Activated T-cell treated with anti-CD3 and anti-CD28 coated beads, Interleukin-2, amount 50 U/mL, for 1 hour (primary cell): ENCODE data around the gene DENND1A.

ENCODE experiments used
- DNase-seq: peaks from one replicate; pipeline ENCODE4 v3.0.0-alpha.2; 2020

The DENND1A gene

DNA sequence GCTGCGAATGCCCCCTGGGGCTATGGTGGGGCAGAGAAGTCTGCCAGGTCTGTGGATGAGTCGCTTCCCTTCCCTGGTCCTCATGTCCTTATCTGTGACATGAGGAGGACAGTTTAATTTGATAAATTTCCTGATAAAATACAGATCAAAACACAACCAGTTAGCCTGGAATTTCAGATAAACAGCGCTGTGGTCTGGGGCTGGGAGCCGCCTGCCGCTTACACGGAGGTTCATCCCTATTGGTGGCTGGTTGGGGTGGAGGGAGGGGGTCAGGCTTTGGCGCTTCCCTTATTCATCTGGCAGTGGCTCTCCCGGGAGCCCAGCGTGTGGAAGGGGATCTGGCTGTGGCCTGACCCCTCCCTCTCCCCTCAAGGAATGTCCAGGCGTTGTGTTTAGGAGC is 556.0 kb downstream of the DENND1A start:
- no peak for DNase-seq

- DNase-seq: no peak
These were observed 556.4 kb downstream of the DENND1A start for GRCh38 chr9:123373447-123373923.

DNA sequence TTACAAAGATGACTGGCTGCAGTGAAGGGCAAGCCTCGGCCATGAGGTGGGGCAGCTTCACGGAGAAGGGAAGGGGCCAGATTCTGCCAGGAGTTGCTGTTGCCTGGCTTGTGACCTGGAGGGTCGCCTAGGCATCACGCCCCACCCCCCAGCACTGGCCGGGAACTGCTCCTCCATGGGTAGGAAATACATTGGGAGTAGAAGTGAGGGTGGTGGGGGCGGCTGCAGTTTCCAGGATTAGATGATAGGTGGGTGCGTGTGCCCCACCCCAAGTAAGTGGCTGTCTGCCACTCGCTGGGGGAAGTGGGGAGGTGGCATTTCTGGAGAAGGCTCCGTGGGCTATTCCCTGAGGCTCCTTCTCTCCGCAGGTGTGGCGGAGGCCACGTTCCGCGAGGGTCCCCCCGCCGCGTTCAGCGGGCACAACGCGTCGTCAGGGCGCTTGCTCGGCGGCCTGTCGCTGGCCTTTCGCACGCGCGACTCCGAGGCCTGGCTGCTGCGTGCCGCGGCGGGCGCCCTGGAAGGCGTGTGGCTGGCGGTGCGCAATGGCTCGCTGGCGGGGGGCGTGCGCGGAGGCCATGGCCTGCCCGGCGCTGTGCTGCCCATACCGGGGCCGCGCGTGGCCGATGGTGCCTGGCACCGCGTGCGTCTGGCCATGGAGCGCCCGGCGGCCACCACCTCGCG is 557.0 kb downstream of the DENND1A start:
- no peak for DNase-seq

DNA sequence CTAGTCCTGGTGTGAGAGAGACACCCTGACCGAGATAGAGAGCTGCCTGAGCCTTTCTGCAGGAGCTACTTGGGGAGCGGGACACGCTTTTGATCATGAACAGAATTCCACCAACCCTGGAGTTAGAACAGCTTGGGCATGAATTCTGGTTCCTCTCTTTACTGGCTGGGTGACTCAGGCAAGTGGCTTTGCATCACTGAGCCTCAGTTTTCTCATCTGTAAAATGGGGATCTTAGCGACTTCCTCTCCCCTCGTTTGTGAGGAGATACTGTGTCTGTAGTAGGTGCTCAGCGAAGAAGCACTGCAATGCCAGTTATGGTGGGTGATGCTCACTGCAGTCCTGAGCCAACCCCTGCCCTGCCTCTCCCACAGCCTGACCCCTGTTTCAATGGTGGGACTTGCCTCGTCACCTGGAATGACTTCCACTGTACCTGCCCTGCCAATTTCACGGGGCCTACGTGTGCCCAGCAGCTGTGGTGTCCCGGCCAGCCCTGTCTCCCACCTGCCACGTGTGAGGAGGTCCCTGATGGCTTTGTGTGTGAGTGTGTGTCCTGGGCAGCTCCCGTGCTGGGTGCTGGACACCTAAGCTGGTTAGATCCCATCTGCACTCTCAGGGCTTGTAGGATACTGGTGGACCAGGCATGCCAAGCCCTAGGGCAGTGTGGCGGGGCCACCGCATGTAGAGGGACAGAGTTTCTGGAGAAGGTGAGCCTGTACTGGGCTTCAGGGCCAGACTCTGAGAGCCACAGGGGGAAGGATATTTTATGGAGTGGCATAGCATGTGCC is 557.9 kb downstream of the DENND1A start:
- no peak for DNase-seq

DNA sequence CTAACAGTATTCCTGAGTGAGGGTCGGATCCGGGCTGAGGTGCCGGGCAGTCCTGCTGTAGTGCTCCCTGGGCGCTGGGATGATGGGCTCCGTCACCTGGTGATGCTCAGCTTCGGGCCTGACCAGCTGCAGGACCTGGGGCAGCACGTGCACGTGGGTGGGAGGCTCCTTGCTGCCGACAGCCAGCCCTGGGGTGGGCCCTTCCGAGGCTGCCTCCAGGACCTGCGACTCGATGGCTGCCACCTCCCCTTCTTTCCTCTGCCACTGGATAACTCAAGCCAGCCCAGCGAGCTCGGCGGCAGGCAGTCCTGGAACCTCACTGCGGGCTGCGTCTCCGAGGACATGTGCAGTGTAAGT is 558.7 kb downstream of the DENND1A start:
- no peak for DNase-seq

DNA sequence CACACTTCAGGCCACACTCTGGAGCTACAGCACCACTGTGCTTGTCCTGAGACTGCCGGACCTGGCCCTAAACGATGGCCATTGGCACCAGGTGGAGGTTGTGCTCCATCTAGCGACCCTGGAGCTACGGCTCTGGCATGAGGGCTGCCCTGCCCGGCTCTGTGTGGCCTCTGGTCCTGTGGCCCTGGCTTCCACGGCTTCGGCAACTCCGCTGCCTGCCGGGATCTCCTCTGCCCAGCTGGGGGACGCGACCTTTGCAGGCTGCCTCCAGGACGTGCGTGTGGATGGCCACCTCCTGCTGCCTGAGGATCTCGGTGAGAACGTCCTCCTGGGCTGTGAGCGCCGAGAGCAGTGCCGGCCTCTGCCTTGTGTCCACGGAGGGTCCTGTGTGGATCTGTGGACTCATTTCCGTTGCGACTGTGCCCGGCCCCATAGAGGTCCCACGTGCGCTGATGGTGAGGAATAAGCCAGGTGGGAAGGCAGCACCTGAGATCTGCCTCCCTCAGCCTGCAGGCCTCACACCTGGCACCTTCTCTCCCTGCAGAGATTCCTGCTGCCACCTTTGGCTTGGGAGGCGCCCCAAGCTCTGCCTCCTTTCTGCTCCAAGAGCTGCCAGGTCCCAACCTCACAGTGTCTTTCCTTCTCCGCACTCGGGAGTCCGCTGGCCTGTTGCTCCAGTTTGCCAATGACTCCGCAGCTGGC is 559.2 kb downstream of the DENND1A start:
- DNase-seq: no peak

GRCh38 chr9:123370108-123370507 is 559.8 kb downstream of the DENND1A start:
- DNase-seq: no peak

GRCh38 chr9:123369296-123369695 is 560.6 kb downstream of the DENND1A start:
- no peak for DNase-seq

DNA sequence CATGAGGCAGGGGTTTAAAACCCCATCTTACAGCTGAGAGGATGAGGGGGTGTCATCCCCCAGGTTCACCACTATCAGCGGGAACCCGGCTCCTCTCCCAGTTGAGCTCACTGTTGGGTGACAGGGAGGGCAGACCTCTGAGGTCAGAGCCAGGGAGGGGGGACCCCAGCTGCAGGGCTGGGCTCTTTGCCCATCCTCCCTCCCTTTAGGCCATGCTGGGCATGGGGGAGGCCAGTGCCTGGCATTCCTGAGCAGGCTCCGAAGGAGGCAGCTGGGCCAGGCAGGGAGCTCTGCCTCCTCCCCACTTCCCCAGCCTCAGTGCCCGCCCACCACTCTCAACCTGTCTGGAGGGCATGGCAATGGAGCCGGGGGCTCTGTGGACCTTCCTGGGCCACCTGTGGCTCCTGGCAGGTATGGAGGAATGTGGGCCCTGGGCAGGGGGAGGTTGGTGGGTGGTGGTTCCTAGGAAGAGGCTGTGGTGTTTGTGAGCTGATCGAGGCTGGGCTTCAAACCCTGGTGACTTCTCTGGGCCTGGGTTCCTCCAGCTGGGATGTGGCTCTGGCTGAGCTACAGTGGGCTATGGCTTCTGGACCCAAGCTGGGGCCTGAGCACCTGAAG is 561.3 kb downstream of the DENND1A start:
- no peak for DNase-seq

DNA sequence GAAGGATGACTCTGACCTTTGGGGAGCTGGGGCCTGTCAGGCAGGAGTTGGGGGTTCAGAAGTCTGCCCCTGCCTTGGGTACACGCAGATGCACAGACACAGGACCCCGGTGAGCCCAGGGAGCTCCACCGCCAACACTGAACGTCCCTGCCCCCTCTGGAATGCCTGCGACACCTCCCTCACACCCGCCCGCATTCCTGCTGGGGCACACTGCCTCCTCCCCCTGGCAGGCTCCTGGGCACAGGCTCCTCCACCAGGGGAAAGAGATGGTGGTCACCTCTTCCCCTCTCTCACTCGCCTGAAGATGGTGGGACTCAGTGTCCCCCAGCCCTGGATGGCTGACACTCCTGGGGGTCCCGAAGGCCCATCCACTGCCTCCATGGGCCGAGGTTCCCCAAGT is 561.9 kb downstream of the DENND1A start:
- DNase-seq: no peak

DNA sequence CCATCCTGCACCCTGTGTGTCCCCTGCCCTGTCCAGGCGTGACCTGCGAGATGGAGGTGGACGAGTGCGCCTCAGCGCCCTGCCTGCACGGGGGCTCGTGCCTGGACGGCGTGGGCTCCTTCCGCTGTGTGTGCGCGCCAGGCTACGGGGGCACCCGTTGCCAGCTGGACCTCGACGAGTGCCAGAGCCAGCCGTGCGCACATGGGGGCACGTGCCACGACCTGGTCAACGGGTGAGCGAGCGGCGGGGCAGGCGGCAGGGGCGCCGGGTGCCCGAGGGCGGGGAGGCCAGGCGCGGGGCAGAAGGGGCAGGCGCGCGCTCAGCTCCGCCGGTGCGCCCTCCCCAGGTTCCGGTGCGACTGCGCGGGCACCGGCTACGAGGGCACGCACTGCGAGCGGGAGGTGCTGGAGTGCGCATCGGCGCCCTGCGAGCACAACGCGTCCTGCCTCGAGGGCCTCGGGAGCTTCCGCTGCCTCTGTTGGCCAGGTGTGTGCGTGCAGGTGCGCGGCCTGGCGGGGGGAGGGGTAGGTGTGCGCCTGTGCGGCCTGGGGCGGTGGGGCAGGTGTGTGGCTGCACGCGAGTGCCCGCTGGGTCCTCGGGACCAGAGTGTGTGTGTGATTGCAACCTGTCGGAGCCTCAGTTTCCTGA is 563.9 kb downstream of the DENND1A start:
- no peak for DNase-seq

DNA sequence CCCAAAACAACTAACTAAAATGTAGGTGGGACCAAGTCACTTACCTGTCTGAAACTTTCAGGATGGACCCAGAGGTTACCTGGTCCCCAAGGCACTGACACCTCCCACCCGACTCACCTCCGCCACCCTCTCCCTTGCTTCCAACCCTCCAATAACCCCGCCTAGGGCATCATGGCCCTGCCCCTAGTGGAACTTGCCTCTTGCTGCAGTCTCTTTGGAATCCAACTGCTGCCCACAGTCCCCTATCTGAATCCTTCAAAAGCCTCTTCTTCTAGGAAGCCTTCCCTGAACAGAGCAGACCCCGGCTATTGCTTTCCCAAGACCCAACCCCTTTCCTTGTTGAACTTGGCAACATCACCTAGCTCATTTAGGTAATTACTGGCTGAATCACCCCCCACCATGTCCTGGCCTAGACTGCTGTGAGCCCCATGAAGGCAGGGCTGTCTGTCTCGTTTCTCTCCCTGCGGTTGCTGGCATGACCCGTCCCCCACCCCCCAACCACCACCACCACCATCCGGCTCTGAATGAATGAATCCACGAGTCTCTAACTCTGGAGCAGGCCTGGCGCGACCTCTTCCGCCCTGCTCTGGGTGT is 564.5 kb downstream of the DENND1A start:
- DNase-seq: no peak

DNA sequence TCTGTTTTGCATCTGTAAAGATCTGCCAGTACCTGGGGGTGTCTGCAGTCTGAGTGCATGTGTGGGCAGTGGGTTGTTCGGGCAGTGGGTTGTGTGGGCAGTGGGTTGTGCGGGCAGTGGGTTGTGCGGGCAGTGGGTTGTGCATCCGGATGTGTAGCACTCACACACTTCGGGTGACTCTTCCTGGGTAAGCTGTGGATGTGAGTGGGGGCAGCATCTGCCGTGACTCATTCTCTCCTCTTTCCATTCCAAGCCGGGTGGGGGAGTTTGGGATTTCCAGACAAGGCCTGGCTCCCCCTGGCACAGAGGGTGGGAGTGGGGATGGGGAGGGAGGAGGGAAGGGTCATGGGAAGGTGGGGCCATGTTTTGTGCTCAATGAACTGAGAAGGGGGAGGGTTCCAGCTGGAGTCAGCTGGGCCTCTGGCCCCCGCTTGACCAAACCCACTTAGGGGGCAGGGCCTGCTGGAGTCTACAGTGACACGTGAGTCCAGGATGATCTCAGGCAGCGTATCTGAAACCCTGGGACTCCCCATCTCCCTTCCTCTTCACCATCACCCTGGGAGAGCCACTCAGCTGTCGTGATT is 565.6 kb downstream of the DENND1A start:
- DNase-seq: no peak

DNA sequence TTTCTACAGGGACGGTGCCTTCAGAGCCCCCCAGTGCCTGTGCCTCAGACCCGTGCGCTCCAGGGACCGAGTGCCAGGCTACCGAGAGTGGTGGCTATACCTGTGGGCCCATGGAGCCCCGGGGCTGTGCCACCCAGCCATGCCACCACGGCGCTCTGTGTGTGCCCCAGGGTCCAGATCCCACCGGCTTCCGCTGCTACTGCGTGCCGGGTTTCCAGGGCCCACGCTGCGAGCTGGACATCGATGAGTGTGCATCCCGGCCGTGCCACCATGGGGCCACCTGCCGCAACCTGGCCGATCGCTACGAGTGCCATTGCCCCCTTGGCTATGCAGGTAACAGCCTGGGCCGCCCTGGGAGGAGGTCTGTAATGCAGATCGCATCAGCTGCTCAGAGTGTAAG is 567.1 kb downstream of the DENND1A start:
- no peak for DNase-seq

- no peak for DNase-seq
These were observed 568.0 kb downstream of the DENND1A start for GRCh38 chr9:123361731-123362510.

GRCh38 chr9:123361086-123361730 is 568.7 kb downstream of the DENND1A start:
- DNase-seq: no peak

DNA sequence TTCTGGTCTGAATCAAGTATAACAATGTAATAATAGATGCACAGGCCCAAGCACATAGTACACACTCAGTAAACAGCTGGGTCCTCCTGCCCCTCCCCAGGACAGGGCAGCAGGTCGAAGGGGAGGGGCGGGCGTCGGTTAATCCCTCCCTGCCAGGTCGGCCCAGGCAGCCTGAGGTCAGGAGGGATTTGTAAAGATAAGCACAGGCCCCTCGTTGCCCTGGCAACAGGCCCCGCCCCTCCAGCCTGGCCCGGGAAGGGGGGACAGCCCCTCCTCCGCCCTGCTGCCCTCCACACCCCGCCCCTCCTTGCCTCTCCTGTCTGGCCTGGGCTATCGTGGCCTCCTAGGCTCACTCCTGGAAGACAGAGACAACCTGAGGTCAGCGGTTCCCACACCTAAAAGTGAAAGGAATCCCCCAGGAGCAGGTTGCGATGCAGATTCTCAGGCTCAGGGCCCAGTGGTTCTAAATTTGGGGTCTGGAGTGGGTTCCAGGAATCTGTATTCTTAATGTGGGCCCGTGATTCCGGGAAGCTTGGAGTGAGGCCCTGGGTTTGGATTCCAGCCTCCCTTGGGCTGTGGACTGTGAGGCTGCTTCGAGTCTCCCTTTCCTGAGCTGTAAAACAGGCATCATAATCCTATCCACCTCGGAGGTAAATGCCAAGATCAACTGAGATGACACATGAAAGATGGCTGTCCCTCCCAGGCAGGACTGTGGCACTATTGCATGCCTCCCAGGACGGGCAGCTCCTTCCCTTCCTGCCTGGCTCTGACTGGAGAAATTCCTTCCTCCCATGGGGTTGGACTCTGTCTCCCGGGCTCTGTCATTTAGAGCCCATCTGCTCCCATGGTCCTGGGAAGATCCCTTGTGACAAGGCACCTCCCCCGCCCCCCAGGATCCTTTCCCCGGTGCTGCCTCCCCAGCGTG is 569.5 kb downstream of the DENND1A start:
- DNase-seq: peak; percentile 32

GRCh38 chr9:123359546-123359945 is 570.4 kb downstream of the DENND1A start:
- no peak for DNase-seq

- DNase-seq: no peak
These were observed 570.8 kb downstream of the DENND1A start for GRCh38 chr9:123359106-123359505.
